Measurements from ENCODE around the gene AQP1. TPM values are rescaled to one million over a fixed set of nuclear protein-coding genes. Genes with fewer than 3 reads are reported as not detected.

Gene AQP1
- total and polyA plus RNA-seq, 10 of the 15 experiments (the other 5 are each of a cell fraction or from before 2014, with no cell fraction given) = 0.03 to 0.64 TPM; not detected in 8

DNA sequence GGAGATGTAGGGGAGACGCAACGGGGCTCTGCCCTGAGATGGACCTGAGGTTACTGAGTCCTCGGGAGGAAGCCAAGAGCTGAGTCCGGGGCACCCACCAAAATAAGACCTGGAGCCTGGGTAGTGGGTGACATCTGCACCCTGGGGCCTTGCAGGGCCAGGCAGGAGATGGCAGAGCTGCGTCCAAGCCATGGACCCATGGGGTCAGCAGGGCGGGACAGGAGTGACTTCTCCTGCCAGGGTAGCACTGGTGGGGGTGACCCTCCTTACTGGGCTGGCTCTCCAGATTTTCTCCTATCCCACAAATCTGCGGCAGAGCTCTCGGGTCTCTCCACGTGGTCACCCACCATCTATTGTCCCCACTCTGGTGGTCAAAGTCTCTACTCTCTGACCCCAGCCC lies 54.2 kb downstream of the AQP1 start (continued):
- TF ChIP-seq ZBTB11 (CRISPR knock-in tag; IDR thresholded peaks at IDR 0.05) (no peak), BRCA1 (IDR thresholded peaks at IDR 0.05; ENCODE audit: low read depth, low read length) (no peak), SREBF2 (IDR thresholded peaks at IDR 0.05; ENCODE audit: low read length) (no peak), SUZ12 (IDR thresholded peaks at IDR 0.05; ENCODE audit: unreplicated experiment) (no peak), GABPA (IDR thresholded peaks at IDR 0.05; ENCODE audit: low read depth) (no peak), CREM (IDR thresholded peaks at IDR 0.05; ENCODE audit: low read depth) (no peak), POLR2A (IDR thresholded peaks at IDR 0.05; ENCODE audit: low read depth, low read length) (no peak)

DNA sequence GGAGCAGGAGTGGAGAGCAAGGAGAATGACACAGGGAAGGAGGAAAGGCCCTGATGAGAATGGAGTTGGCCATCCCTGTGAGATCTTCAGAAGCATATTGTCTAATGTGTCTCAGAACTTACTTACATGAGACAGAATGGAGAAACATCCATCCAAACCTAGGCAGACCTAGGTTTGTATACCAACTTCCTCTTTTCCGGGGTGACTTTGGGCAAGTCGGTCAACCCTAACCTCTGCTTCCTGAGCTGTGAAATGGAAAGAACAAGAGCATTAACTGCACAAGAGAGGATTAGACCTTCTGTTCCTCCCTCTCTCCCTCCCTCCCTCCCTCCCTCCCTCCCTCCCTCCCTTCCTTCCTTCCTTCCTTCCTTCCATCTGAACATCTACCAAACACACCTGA lies 56.6 kb downstream of the AQP1 start:
- ChIA-PET CTCF (interaction anchor here (0.9 to 11.3 kb wide), 2 partner anchors 30 to 32 kb away, joined by 3 to 159 read pairs; no protein-coding TSS in a partner anchor), SMC1A (ENCODE audit: uncharacterized antibody, unreplicated experiment) (interaction anchor here (1.2 kb wide), 1 partner anchor 30 kb away, joined by 3 read pairs; no protein-coding TSS in a partner anchor), POLR2A (no interaction called here), RAD21 (ENCODE audit: unreplicated experiment) (no interaction called here)
- H3K27ac ChIP-seq (ENCODE audit: control insufficient read depth, insufficient read depth) = no peak overlapping the region
- ATAC-seq (peak; percentile 62), FAIRE-seq (peak; percentile 59), DNase-seq (ENCODE audit: low read depth, low spot score) (no peak)
- no peak overlapping the region for H3K9ac ChIP-seq (ENCODE audit: control insufficient read depth, insufficient read depth, low read length)
- TF ChIP-seq SPI1 (IDR thresholded peaks at IDR 0.05; ENCODE audit: borderline replicate concordance, insufficient read depth, low read depth, low read length) = peak; percentile 31; the same call in 1 of the 2 replicates
- TF ChIP-seq RB1 (IDR thresholded peaks at IDR 0.05; ENCODE audit: borderline replicate concordance) = no peak
- TF ChIP-seq SMAD5 (IDR thresholded peaks at IDR 0.05; ENCODE audit: low read depth) = no peak
- in situ Hi-C loops (cut with MboI) (no loop called here), intact Hi-C loops (cut with micrococcal nuclease; ENCODE audit: unreplicated experiment) (no loop called here)
- no peaks in the 10 kb centered on the region for H3K36me3 ChIP-seq (ENCODE audit: control insufficient read depth in 2 of 2, insufficient read depth in 2 of 2, low read length in 1 of 2)
- H3K4me1 ChIP-seq (ENCODE audit: control insufficient read depth, insufficient read depth, low read length) = no peaks in the 10 kb centered on the region
- no TSS peak for BruUV-seq (replicated peaks)
- no peaks in the 10 kb centered on the region for H4K20me1 ChIP-seq (ENCODE audit: control insufficient read depth, insufficient read depth)
- H2AFZ ChIP-seq (ENCODE audit: control insufficient read depth, low read depth, low read length) = no peak overlapping the region
- H3K79me2 ChIP-seq (ENCODE audit: control insufficient read depth, insufficient read depth, low read length) = no peaks in the 10 kb centered on the region
- no peak overlapping the region for H3K4me2 ChIP-seq (ENCODE audit: control insufficient read depth, insufficient read depth)
- H3K9me3 ChIP-seq (replicated peaks; ENCODE audit: control insufficient read depth, insufficient read depth, low read length) = no peaks in the 10 kb centered on the region
- H3K4me3 ChIP-seq = no peak overlapping the region
- WGBS (ENCODE audit: insufficient coverage, insufficient replicate concordance, low lambda C conversion rate, missing lambda C conversion rate) = 0% methylated on average over 2 of the region's 2 CpGs
- H3K27me3 ChIP-seq (replicated peaks in 1 of 2; ENCODE audit: control insufficient read depth in 2 of 2, insufficient read depth in 2 of 2, low read length in 1 of 2) = no peaks in the 10 kb centered on the region
